Kidney capillary endothelial cell (primary cell): ENCODE measurements around the gene LRRC55.

Experiments used
- DNase-seq: peaks from one replicate; pipeline ENCODE4 v3.0.0-alpha.2; 2018; ENCODE audit warnings: low spot score

LRRC55 gene, protein sequence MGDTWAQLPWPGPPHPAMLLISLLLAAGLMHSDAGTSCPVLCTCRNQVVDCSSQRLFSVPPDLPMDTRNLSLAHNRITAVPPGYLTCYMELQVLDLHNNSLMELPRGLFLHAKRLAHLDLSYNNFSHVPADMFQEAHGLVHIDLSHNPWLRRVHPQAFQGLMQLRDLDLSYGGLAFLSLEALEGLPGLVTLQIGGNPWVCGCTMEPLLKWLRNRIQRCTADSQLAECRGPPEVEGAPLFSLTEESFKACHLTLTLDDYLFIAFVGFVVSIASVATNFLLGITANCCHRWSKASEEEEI

DNA sequence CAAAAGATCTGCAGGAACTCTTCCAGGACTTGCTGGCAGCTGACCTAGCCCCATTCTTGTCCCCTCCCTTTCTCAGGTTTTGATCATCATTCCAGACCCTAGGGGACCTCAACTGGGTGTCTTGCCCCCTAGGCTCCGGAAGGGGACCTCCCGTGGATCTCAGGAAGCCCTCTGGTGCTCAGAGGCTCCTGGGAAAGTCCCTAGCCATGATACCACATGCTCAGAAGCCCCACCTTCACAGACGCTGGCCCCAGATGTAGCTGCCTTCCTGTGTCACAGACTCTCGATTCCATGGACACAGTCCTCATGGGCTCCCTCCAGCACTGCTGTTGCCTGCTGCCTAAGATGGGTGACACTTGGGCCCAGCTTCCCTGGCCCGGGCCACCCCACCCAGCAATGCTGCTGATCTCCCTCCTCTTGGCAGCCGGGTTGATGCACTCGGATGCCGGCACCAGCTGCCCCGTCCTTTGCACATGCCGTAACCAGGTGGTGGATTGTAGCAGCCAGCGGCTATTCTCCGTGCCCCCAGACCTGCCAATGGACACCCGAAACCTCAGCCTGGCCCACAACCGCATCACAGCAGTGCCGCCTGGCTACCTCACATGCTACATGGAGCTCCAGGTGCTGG lies at the start of gene LRRC55:
TSS of gene LRRC55 (plus strand) at position 276 of the 628 bp plus-strand sequence. CDS start at position 346, 70 bp downstream.
- no peak for DNase-seq

DNA sequence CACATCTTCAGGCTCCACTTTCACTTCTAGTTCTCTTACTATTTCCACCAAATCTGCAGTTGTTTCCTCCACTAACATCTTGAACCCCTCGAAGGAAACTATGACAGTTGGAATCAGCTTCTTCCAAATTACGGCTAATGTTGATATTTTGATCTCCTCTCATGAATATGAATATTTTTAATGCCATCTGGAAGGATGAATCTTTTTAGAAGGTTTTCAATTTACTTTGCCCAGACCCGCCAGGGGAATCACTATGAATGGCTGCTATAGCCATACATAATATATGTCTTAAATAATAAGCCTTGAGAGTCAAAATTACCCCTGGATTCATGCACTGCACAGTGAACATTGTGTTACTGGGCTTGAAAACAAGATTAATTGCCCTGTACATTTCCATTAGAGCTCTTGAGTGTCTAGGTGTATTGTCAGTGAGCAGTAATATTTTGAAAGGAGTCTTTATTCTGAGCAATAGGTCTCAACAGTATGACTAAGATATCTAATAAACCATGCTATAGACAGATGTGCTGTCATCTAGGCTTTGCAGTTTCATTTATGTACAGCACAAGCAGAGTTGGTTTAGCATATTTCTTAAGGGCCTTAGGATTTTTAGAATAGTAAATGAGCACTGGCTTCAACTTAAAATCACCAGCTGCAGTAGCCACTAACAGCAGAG lies 48.3 kb upstream of the LRRC55 start:
- DNase-seq, result no peak

DNA sequence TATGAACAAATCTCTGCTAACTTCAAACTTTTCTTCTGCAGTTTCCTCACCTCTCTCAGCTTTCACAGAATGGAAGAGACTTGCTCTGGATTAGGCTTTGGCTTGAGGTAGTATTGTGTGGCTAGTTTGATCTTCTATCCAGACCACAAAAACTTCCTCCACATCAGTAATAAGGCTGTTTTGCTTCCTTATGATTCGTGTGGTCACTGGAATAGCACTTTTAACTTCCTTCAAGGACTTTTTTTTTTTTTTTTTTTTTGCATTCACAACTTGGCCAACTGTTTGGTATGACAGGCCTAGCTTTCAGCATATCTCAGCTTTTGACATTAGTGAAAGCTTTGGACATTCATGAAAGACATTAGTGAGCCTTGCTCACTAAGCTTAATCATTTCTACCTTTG lies 47.5 kb upstream of the LRRC55 start:
- no peak for DNase-seq

DNA sequence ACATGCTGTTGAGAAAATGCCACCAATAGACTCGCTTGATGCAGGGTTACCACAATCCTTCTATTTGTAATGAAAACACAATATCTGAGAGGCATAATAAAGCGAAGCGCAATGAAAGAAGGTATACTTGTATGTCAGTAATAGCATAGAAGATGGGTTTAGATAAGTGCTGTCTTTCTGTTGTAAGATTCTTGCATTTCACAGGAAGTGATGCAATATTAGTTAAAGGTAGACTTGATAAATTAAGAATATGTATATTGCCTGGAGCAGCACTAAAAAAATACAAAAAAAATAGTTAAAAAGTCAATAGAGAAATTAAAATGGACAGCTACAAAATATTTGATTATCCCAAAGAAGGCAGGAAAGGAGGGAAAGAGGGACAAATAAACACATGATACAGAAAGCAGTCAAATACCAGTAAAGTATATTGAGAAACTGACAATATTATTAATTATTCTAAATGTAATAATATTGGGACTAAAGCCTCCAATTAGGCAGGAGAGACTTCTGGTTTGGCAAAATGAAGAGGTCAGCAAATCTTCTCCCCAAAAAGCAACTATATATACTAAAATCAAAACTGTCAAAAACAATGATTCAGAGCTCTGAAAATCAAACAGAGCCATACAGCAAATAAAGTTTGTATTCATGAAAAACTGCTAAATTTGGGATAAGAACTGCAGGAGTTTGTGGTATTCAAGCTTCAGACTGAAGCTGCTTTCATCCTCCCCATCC lies 46.6 kb upstream of the LRRC55 start:
- no peak for DNase-seq

DNA sequence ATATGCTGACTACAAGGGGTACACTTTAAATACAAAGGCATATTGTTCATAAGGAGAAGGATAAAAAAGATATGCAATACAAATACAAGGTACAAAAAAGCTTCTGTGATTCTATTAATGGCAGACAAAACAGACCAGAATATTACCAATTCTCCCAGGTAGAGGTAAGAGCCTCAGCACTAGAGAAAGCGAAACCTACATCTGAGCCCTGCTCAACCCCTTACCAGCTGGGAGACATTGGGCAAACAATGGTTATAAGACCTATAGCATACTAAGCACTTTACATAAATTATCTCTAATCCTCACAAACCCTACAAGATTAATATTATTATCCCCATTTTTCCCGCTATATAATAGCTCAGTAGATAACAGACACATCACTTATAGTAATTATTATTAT lies 41.2 kb upstream of the LRRC55 start:
- no peak for DNase-seq

DNA sequence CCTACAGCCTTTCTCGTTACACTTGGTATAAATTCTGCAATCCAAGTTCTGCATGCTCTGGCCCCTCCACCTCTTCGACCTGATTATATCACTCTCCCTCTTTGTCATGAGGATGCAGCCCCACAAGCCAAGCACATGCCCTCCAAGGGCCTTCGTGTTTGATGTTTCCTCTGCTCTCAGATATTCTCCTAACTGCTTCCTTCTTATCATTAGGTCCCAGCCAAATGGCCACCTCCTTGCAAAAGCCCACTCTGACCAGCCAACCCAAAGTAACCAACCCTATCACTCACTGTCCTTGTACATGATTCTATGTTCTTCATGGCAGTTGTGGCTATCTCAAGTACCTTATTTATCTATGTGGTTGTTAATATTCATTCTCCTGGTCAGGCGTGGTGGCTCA lies 38.3 kb upstream of the LRRC55 start:
- no peak for DNase-seq

DNA sequence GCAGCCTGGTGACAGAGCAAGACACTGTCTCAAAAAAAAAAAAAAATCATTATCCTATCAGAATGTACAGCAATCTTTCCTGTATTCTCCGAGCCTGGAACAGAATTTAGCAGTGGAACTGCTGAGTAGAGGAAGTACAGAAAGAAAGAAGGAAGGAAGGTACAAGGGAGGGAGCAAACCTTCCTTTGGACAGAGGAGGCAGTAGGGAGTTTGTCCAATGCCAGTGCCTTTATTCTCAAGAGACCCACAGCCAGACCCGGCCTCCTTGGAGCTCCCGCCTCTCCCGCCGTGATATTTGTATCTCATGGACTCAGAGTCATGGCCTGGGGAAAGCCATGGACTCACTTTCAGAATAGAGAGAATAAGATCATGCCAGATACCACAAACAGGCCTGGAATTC lies 37.7 kb upstream of the LRRC55 start:
- no peak for DNase-seq

DNA sequence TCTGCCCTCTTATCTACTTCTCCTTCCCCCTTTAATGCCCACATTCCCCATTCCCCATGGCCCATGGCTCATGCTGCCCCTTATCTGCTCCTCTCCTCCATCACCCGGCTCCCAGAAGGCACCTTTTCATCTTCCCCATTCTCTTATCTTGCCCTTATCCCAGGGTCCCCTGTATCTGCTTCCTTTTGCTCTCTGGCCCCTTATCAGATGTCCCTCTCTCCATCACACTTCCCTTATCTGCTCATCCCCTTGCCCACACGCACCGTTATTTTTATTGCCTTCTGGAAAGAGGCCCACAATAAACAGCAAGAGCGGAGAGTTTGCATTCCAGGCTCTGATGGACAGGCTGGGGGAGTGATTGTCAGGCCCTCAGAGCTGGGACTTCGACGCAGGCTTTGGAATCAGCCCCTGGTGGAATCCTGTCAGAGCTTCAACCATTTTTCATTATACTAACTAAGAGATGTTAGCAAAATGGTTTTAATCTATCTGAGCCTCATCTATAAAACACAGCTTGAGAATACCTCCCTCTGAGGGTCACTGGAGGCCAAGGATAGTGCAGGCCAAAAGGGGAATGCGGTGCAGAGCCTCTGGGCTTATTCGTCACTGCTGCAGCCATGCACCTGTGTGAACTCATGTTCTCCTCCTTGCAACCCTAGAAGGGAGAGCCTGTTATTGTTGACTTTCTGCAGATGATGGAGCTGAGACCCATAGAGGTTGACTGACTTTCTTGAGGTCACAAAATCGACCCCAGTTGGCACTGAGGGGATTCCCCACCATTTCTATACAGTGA lies 37.0 kb upstream of the LRRC55 start:
- DNase-seq, result no peak

DNA sequence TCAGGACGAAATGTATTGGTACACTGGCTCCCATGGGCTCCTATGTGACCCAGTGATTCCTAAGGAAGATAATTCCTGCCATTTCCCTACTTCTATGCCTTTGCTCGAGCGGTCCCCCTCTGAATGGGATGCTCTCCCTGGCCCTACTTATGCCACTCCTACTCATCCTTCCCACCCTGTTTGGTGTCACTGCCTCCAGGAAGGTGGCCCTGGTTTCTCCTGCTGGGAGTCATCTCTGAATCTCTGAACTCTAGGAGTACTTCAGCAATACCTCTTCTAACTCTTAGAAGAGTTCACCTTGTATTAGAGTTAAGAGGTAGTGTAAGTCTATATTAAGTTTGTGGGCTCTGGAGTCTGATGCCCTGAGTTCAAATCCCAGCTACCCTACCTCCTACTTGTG lies 35.5 kb upstream of the LRRC55 start:
- DNase-seq, result no peak

DNA sequence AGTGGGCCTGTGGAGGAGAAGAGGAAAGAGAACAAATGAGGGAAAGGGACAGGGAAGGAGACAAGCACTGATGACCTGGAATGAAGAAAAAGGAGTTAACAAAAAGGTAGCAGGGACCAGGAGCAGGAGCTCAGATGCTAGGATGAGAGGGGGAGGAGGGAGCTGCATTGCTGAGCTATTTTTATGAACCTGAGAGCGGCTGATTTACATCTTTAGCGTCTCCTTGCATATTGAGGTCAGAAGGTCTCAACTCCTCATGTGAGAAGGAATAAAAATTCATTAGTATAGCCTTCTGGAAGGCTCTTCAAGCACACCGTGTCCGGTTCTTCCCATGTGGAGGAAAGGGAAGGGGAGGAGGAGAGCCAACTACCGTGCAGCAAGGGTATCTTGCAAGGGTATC lies 33.1 kb upstream of the LRRC55 start:
- no peak for DNase-seq

DNA sequence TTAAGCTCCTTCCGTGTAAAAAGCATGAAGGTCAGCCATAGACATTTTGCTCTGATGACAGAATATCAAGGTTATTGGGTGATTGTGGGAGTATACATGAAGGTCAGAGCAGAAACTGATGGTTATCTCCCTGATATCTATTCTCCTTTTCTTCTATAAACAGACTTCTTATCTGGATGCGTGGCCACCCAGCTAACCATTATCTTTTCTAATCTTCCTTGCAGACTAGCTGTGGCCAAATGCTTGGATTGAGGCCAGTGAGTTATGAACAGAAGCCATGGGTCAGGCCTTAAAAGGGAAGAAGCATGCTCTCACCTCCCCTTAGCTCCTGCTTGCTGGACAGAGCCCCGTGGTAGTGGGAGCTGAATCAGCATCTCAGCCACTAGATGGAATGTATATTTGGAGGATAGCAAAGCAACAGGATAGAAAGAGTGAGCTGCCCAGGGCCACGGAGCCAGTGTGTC lies 31.3 kb upstream of the LRRC55 start:
- no peak for DNase-seq

DNA sequence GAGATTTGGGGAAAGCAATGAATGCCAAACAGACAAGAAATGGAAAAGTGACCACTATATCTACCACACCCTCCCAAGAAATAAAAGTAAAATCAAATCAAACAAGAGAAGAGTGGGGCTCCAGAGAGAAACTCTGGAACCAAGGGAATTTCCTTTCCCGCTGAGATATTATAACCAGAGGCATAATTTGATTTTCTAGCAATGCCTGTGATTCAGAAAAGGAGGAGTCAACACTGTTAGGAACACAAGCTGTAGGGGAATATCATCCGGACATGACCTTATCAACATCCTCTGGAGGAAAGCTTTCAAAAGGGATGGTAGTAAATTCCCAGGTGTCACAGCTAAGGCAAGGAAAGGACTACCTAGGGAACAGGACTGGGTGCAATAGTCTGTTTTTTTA lies 29.6 kb upstream of the LRRC55 start:
- no peak for DNase-seq

DNA sequence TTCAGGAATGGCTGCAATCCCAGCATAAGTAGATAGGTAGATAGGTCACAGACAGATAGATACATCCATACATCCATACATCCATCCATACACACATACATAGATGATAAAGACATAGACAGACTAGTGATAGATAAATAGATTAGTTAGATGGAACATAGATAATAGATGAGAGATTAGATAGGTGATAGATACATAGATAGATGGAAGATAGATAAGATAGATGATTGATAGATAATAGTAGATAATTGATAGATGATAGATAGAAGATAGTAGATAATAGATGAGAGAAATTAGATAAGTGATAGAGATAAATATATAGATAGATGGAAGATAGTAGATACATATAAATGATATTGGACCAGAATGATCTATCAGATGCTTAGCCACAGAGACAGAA lies 28.3 kb upstream of the LRRC55 start:
- DNase-seq, result no peak

DNA sequence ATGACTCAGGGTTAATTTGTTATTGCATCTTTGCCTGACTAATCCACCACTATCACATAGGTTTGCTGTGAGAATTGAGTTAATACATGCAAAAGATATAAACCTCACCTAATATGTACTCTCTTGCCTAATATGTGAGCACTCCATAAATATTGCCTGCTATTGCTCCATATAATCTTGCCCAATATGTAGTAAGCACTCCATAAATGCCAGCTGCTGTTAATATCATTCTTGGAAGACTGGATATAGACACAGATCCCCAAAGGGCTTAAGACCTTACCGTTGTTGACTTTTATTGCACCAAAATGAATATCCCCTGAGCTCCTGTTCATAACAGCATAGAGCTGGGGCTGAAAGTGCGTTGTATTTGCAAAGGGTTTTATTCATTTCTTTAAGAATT lies 27.0 kb upstream of the LRRC55 start:
- no peak for DNase-seq

DNA sequence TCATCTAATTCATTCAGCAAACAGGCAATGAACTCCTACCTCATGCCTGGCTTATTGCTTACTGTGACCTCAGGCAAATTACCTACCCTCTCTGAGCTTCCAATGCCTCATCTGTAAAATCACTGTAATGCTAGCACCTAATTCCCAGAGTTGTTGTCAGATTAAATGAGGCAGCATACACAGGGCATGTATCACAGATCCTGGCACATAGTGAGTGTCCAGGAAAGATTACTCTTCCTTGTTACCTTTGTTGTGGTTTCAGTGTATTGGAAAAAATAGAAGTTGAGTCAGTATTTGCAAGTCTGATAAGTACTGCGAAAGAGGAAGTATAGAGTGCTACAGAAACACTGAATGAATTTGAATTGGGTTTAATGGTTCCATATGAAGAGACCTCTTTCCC lies 26.4 kb upstream of the LRRC55 start:
- DNase-seq, result no peak

DNA sequence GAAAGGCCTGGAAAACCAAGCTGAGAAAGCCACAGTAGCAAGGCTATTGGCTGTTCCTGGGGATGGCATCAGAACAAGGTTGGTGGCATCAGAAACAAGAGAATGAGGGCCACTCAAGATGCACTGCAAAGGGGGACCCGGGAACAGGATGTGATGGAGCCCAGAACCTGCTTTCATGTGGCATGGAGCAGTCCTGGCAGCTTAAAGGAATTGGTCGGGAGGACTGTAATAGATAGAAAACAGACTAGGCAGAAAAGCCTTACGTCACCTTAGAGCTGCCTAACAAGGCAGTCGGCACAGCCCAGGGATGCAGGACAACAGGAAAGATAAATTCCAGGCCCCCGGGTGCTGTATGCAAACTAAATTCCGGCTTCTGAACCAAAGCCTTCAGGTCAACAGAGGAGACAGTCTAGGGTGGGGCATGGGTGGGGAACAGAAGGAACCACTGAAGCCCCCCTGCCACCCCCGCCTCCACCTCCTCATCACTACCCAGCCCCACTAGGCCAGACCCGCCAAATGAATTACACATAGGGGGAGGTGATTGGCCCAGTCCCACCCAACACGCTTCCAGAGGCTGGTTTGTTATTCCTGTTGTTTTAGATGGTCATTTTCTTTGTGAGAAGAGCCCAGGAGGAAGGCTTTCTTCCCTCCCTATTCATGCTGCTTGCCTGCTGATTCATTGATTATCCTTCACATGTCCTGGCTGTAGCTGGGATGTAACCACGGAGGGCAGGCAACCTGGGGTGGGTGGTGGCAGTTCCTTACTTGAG lies 25.7 kb upstream of the LRRC55 start:
- no peak for DNase-seq

DNA sequence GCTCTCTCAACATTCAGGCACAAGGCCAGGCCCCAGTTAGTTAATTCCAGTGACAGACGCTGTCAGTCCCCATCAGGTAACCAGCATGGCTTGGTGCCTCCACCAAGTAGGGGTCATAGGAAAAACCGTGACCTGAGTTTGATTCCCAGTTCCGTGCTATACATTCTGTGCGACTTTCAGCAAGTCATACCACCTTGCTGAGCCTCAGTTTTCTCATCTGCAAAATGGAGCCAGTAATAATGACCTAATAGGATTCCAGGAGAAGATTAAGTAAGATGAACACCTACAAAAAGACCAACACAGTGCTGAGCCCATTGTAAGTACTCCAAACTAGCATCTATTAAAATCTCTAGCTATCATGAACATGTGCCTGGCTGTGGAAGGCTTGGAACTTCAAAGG lies 24.8 kb upstream of the LRRC55 start:
- DNase-seq, result no peak

DNA sequence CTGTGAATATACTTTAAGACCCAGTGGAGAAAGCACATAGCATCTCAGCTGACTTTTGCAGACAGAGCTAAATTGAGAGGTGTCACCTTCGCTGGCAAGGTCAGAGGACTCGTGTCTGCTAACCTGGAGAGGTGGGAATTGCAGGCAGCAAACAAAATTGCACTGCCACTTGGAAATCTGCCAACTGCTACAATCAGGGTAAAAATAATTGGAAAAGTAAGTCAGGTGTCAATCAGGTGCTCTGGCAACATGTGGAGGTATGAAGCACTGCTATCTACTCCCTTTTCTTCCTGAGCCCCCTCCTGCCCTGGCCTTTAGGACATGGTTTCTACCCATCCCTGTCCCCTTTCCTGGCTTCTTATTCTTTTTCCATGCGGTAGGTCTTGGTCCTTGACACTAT lies 24.1 kb upstream of the LRRC55 start:
- DNase-seq, result no peak

DNA sequence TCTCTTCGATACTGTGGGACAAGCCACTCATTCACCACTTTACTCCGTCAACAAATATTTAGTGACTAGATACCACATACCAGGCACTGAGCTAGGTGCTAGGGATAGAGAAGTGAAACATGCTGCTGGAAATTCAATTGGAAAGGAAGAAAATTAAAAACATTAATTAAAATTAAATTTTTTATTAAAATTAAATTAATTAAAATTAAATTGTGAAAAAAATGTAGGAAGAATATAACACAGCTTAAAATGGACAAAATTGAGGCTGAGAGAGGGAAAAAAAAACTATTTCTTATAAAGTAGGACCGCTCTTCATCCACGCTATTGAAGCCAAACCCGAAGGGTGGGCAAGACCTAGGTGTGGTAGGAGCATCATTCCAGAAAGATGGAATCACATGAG lies 23.6 kb upstream of the LRRC55 start:
- DNase-seq, result no peak

DNA sequence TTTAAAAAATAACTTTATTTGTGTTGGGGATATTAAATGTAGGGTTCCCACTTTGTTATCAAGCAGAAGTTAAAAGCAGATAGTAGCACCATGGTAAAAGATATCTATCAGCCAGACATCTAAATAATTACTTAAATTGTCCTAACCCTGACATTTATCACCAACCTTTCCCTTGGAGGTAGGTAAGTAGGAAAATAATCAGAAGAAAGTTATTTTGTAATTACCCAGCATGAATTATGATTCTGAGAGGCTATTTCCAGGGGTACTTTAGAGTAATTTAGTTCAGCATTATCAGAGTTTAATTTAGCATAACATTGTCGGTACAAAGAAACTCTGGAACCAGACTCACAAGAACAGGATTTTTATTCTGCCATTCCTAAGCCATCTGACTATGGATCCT lies 23.2 kb upstream of the LRRC55 start:
- no peak for DNase-seq

DNA sequence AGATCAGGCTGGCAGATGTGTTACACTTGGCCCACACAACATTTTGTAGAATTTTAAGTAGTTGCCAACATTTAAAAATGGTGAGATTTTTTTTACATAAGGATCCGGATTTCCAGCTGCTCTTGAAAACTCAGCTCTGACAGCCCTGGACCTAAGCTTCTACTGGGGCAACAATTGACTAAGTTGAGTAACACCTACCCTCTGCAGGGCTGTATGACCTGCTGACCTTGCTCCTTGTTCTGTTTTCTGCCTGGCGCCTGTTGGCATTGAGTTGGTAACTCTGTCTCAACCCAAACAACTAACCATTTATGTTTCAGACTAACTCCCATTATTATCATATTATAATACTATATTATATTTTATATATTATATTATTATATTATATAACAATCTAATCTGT lies 21.1 kb upstream of the LRRC55 start:
- DNase-seq, result no peak
